K562 (cell line): ENCODE results near the gene FYB1. TPM values are rescaled to one million over a fixed set of nuclear protein-coding genes. Genes with fewer than 3 reads are reported as not detected.

ENCODE experiments used
- AFF1 ChIP-seq, 2 experiments: fragments of 450-650 bp; IDR thresholded peaks; 2 replicates each; pipeline ENCODE4 v1.6.1; 2018; ENCODE audit warnings: mild to moderate bottlenecking in 2 of 2, low read depth in 1 of 2; ENCODE audit not compliant: partially characterized antibody in 2 of 2
- ARID2 ChIP-seq: fragments of 450-650 bp; IDR thresholded peaks from 2 replicates; pipeline ENCODE4 v1.6.1; 2017; ENCODE audit warnings: antibody characterized with exemption, mild to moderate bottlenecking
- CLOCK ChIP-seq: fragments of 250-450 bp; sonication (Bioruptor Pico); IDR thresholded peaks from 2 replicates; pipeline ENCODE4 v1.4.0; 2020; ENCODE audit warnings: mild to moderate bottlenecking, moderate library complexity, borderline replicate concordance
- ESRRA ChIP-seq: fragments of 450-650 bp; IDR thresholded peaks from 2 replicates; pipeline ENCODE4 v1.6.1; 2014; ENCODE audit warnings: low read depth, mild to moderate bottlenecking, moderate library complexity, borderline replicate concordance
- GATAD2A ChIP-seq: fragments of 450-650 bp; IDR thresholded peaks from 2 replicates; pipeline ENCODE4 v1.6.1; 2017
- HMG20B ChIP-seq: fragments of 250-450 bp; sonication (Bioruptor Pico); IDR thresholded peaks from 2 replicates; pipeline ENCODE4 v1.5.0; 2021; ENCODE audit warnings: mild to moderate bottlenecking
- HNRNPH1 ChIP-seq: fragments of 200-400 bp; formaldehyde crosslinking; optimal IDR thresholded peaks from 2 replicates; pipeline ENCODE3; 2017; ENCODE audit warnings: low read depth, mild to moderate bottlenecking, low read length, moderate library complexity
- JUND ChIP-seq, 2 experiments: IDR thresholded peaks; 2 replicates in 1 of 2; 3 replicates in 1 of 2; pipeline ENCODE4 v1.6.1; 2011; ENCODE audit warnings: borderline replicate concordance in 2 of 2, low read depth in 2 of 2, low read length in 2 of 2, improper control_type of control experiment in 1 of 2, missing biosample characterization in 1 of 2, missing genetic modification characterization in 1 of 2, missing genetic modification reagents in 1 of 2
- MECOM ChIP-seq: fragments of 250-450 bp; sonication (Bioruptor Pico); IDR thresholded peaks from 2 replicates; pipeline ENCODE4 v1.8.0; 2022; ENCODE audit warnings: inconsistent platforms
- PCBP1 ChIP-seq: fragments of 200-400 bp; formaldehyde crosslinking; IDR thresholded peaks from 2 replicates; pipeline ENCODE4 v1.6.1; 2018; ENCODE audit warnings: mild to moderate bottlenecking, low read depth, low read length; ENCODE audit not compliant: poor library complexity, severe bottlenecking
- PKNOX1 ChIP-seq: fragments of 450-650 bp; IDR thresholded peaks from 2 replicates; pipeline ENCODE4 v1.6.1; 2016
- PML ChIP-seq: IDR thresholded peaks from 2 replicates; pipeline ENCODE4 v1.6.1; 2012; ENCODE audit warnings: low read length, inconsistent platforms
- POLR2A ChIP-seq: fragments of 450-650 bp; conservative IDR thresholded peaks from 2 replicates; pipeline ENCODE4 v1.6.1; 2016
- RAD21 ChIP-seq, 2 experiments: fragments of 250-450 bp in 1 of 2; fragments of 450-650 bp in 1 of 2; sonication (Bioruptor Pico) in 1 of 2; formaldehyde crosslinking in 1 of 2; IDR thresholded peaks in 1 of 2; conservative IDR thresholded peaks in 1 of 2; 2 replicates each; pipeline versions ENCODE4 v1.4.0 to v1.8.0; 2020 to 2022; ENCODE audit warnings: mild to moderate bottlenecking in 2 of 2, moderate library complexity in 1 of 2
- RNF2 ChIP-seq: sonication (generic); IDR thresholded peaks from 2 replicates; pipeline ENCODE4 v1.6.1; 2016
- SAP30 ChIP-seq: fragments of 200-600 bp; sonication (generic); IDR thresholded peaks from 2 replicates; pipeline ENCODE4 v1.6.1; 2012; ENCODE audit warnings: borderline replicate concordance, low read depth, mild to moderate bottlenecking, moderate library complexity, low read length, control low read depth, inconsistent platforms; ENCODE audit not compliant: insufficient read depth, poor library complexity, severe bottlenecking
- TARDBP ChIP-seq: fragments of 450-650 bp; IDR thresholded peaks from 2 replicates; pipeline ENCODE4 v1.6.1; 2016
- ZC3H8 ChIP-seq: fragments of 450-650 bp; IDR thresholded peaks from 2 replicates; pipeline ENCODE4 v1.6.1; 2017
- ZNF121 ChIP-seq: sonication (generic); formaldehyde crosslinking; conservative IDR thresholded peaks from 2 replicates; pipeline ENCODE4 v1.8.0; 2022; ENCODE audit warnings: missing genetic modification reagents
- ZNF23 ChIP-seq: fragments of 250-450 bp; sonication (Bioruptor Pico); IDR thresholded peaks from 2 replicates; pipeline ENCODE4 v1.4.0; 2020; ENCODE audit warnings: mild to moderate bottlenecking
- polyA plus RNA-seq, 8 experiments: library from polyadenylated mRNA; depleted of rRNA in 4 of 8; stranded (reverse) in 5 of 8; unstranded in 3 of 8; fragments of >200 nt; fragmentation: Nextera tagmentation in 2 of 8; fragmentation: Illumina TruSeq in 1 of 8; extraction: Ambion mirVana in 2 of 8; extraction: Trizol in 1 of 8; gene quantifications; 2 replicates each; pipeline versions ENCODE4 v1.2.1 to v1.2.3, GENCODE V29; 2011 to 2014; ENCODE audit warnings: inconsistent platforms in 1 of 8, missing spikeins in 1 of 8
- total RNA-seq, 7 experiments: library from RNA; depleted of rRNA in 6 of 7; stranded (reverse); fragments of >200 nt in 6 of 7; fragmentation: Illumina TruSeq in 2 of 7; extraction: Trizol in 2 of 7; gene quantifications; 2 replicates each; pipeline versions ENCODE4 v1.2.1 to v1.2.3, GENCODE V29; 2011 to 2021; ENCODE audit warnings: low replicate concordance in 1 of 7

FYB1 gene
- total and polyA plus RNA-seq, 9 of the 15 experiments (the other 6 are each of a cell fraction or from before 2014, with no cell fraction given) = 4.7 to 31.5 (median 9.7) TPM

GRCh38 chr5:39176759-39177630 lies 42.4 kb downstream of the FYB1 start (continued):
- no peak for TF ChIP-seq CLOCK (CRISPR knock-in tag)
- TF ChIP-seq HNRNPH1 = no peak
- no peak for TF ChIP-seq PCBP1
- TF ChIP-seq ZNF23 (CRISPR knock-in tag) = peak; percentile 14; the same call in 1 of the 2 replicates
- peak in 1 of 2 experiments; percentile 24 for TF ChIP-seq AFF1 (IDR thresholded peaks at IDR 0.05; ENCODE audit: low read depth in 1 of 2, partially characterized antibody in 2 of 2)
- TF ChIP-seq RNF2 = peak; percentile 56; the same call in 1 of the 2 replicates
- no peak for TF ChIP-seq HMG20B (CRISPR knock-in tag)
- TF ChIP-seq SAP30 = no peak
- no peak for TF ChIP-seq ARID2
- TF ChIP-seq MECOM (CRISPR knock-in tag) = no peak
- TF ChIP-seq PKNOX1 = peak; percentile 70
- TF ChIP-seq ESRRA = peak; percentile 35; the same call in 1 of the 2 replicates
- TF ChIP-seq GATAD2A = peak; percentile 38; the same call in 1 of the 2 replicates
- TF ChIP-seq ZC3H8 = no peak
- TF ChIP-seq TARDBP = no peak
- peak; percentile 17 to 18; a peak in 1 of 4 replicates for TF ChIP-seq RAD21 (CRISPR knock-in tag; conservative IDR thresholded peaks at IDR 0.05 in 1 of 2, IDR thresholded peaks at IDR 0.05 in 1 of 2)
- TF ChIP-seq JUND (IDR thresholded peaks at IDR 0.05; ENCODE audit: borderline replicate concordance, low read depth, low read length) = no peak
- peak; percentile 36; the same call in 1 of the 3 replicates for TF ChIP-seq JUND (tag; IDR thresholded peaks at IDR 0.05; ENCODE audit: borderline replicate concordance, low read depth, low read length)
- no peak for TF ChIP-seq ZNF121 (CRISPR knock-in tag)
- no peak for TF ChIP-seq PML
- no peak for TF ChIP-seq POLR2A
